WTC11 (cell line): ENCODE data around the gene APOBEC4. TPM values are rescaled to one million over a fixed set of nuclear protein-coding genes. Genes with fewer than 3 reads are reported as not detected.

ENCODE experiments used
- ATAC-seq: fragments of 200-7000 bp; cut with Tn5 transposase; 2 replicates; pipeline ENCODE4 v1.10.0; 2021; ENCODE audit warnings: mild to moderate bottlenecking, moderate library complexity
- CTCF ChIA-PET: fragments of 300-600 bp; sonication (Branson Sonifier 250); formaldehyde crosslinking; loops from one replicate; lab custom pipeline; 2021; ENCODE audit warnings: antibody characterized with exemption; lab: Charles Lee
- POLR2A ChIA-PET: fragments of 350-600 bp; sonication (Branson Sonifier 250); formaldehyde crosslinking; loops from one replicate; lab custom pipeline; 2021; ENCODE audit warnings: antibody characterized with exemption; lab: Charles Lee
- DNase-seq: peaks from one replicate; pipeline ENCODE4 v3.0.0; 2021; ENCODE audit warnings: low spot score
- H3K27ac Mint-ChIP-seq: 2 replicates; pipeline ENCODE4 v1.8.0; 2021; ENCODE audit warnings: mixed read lengths
- H3K27me3 Mint-ChIP-seq: 2 replicates; pipeline ENCODE4 v1.8.0; 2021; ENCODE audit warnings: low read depth, mild to moderate bottlenecking, moderate library complexity, mixed read lengths
- H3K36me3 Mint-ChIP-seq: 2 replicates; pipeline ENCODE4 v1.8.0; 2021; ENCODE audit warnings: mixed read lengths
- H3K4me1 Mint-ChIP-seq: 2 replicates; pipeline ENCODE4 v1.8.0; 2022; ENCODE audit warnings: mixed read lengths
- H3K4me3 Mint-ChIP-seq: 2 replicates; pipeline ENCODE4 v1.8.0; 2021; ENCODE audit warnings: mild to moderate bottlenecking, moderate library complexity, mixed read lengths
- H3K9me3 Mint-ChIP-seq: 2 replicates; pipeline ENCODE4 v1.8.0; 2021; ENCODE audit warnings: mixed read lengths
- MYBL2 ChIP-seq: sonication (generic); formaldehyde crosslinking; IDR thresholded peaks from 2 replicates; pipeline ENCODE4 v1.8.1; 2023; ENCODE audit warnings: mild to moderate bottlenecking, moderate library complexity, missing genetic modification reagents
- total RNA-seq: library from RNA; stranded (reverse); gene quantifications from 3 replicates; pipeline ENCODE4 v1.2.3, GENCODE V29; 2021
- TF ChIP-seq, protein P1 (sequence below): sonication (generic); formaldehyde crosslinking; conservative IDR thresholded peaks from 2 replicates; pipeline ENCODE4 v1.8.1; 2023; ENCODE audit warnings: mild to moderate bottlenecking, low read depth, missing genetic modification reagents, moderate library complexity
- TF ChIP-seq, protein P2 (sequence below): sonication (generic); formaldehyde crosslinking; IDR thresholded peaks from 2 replicates; pipeline ENCODE4 v1.8.0; 2022; ENCODE audit warnings: mild to moderate bottlenecking, missing genetic modification reagents

APOBEC4 gene
- total RNA-seq, 1 experiment from 2014 or later = not detected

DNA sequence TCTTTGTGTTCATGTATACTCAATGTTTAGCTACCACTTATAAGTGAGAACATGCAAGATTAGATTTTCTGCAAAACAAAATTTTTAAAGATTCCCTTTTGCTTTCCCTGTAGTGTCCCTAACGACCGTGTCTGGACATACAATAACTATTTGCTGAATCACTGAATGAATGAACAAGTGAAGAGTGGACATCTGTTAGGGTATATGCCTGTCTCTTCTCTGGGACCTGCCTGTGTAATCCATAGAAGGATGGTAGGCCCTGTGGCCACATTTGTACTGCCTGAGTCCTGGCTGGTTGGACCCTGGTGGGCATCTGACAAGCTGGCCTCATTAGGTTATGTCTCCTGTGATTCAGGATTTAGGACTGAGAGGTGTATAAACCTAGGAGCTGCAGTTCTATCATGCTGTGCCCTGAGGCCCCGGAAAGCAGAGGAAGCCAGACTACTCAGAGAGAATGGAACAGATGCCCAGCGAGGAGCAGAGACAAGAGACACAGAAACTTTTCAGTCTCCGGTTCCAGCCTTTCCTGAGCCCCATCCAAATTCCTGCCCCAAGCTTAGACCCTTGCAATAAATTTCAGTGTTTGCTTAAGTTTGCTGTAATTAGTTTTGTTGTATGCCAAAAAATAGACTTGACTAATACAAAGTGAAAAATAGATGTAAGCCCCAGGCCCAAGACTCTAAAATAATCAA lies 55.3 kb downstream of the APOBEC4 start (continued):
- TF ChIP-seq, protein P1, sequence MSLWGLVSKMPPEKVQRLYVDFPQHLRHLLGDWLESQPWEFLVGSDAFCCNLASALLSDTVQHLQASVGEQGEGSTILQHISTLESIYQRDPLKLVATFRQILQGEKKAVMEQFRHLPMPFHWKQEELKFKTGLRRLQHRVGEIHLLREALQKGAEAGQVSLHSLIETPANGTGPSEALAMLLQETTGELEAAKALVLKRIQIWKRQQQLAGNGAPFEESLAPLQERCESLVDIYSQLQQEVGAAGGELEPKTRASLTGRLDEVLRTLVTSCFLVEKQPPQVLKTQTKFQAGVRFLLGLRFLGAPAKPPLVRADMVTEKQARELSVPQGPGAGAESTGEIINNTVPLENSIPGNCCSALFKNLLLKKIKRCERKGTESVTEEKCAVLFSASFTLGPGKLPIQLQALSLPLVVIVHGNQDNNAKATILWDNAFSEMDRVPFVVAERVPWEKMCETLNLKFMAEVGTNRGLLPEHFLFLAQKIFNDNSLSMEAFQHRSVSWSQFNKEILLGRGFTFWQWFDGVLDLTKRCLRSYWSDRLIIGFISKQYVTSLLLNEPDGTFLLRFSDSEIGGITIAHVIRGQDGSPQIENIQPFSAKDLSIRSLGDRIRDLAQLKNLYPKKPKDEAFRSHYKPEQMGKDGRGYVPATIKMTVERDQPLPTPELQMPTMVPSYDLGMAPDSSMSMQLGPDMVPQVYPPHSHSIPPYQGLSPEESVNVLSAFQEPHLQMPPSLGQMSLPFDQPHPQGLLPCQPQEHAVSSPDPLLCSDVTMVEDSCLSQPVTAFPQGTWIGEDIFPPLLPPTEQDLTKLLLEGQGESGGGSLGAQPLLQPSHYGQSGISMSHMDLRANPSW (CRISPR knock-in tag) = no peak
- TF ChIP-seq MYBL2 (CRISPR knock-in tag) = no peak
- TF ChIP-seq, all 79 proteins: peak for 0

DNA sequence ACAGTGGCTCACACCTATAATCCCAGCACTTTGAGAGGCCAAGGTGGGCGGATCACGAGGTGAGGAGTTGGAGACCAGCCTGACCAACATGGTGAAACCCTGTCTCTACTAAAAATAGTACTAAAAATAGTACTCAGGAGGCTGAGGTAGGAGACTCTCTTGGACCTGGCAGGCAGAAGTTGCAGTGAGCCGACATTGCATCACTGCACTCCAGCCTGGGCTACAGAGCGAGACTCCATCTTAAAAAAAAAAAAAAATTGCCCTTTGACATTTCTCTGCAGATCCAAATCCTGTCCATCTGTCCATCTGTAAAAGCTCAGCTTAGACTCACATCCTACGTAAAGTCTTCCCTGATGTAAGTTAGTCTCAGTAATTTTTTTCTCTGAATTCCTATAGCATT lies 56.6 kb downstream of the APOBEC4 start:
- ChIA-PET POLR2A (no interaction called here), CTCF (no interaction called here)
- Mint-ChIP-seq H3K9me3 (no peaks in the 10 kb centered on the region), H3K36me3 (no peaks in the 10 kb centered on the region), H3K27ac (no peak overlapping the region), H3K4me1 (peaks cover 13% of the 10 kb centered on the region), H3K4me3 (no peak overlapping the region), H3K27me3 (no peaks in the 10 kb centered on the region)
- DNase-seq (no peak), ATAC-seq (no peak)
- TF ChIP-seq, protein P2, sequence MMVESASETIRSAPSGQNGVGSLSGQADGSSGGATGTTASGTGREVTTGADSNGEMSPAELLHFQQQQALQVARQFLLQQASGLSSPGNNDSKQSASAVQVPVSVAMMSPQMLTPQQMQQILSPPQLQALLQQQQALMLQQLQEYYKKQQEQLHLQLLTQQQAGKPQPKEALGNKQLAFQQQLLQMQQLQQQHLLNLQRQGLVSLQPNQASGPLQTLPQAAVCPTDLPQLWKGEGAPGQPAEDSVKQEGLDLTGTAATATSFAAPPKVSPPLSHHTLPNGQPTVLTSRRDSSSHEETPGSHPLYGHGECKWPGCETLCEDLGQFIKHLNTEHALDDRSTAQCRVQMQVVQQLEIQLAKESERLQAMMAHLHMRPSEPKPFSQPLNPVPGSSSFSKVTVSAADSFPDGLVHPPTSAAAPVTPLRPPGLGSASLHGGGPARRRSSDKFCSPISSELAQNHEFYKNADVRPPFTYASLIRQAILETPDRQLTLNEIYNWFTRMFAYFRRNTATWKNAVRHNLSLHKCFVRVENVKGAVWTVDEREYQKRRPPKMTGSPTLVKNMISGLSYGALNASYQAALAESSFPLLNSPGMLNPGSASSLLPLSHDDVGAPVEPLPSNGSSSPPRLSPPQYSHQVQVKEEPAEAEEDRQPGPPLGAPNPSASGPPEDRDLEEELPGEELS (CRISPR knock-in tag) = no peak

Other genes starting within 250 kb of the APOBEC4 start
- gene NMNAT2, start 234.9 kb downstream of the APOBEC4 start, total RNA-seq = 8.8 to 10.5 TPM (median 8.9 TPM) in 3 replicates
- 52.3 to 58.2 TPM (median 57.8 TPM) in 3 replicates for gene SMG7, start 180.8 kb downstream of the APOBEC4 start, total RNA-seq
- 0.25 to 0.52 TPM (median 0.41 TPM) in 3 replicates for gene NCF2, start 62.9 kb downstream of the APOBEC4 start, total RNA-seq
- gene ARPC5, start 17.5 kb downstream of the APOBEC4 start, total RNA-seq = 51.7 to 60.9 TPM (median 56.8 TPM) in 3 replicates
- 1.3 to 1.5 TPM (median 1.3 TPM) in 3 replicates for gene RGL1, start 151.8 kb upstream of the APOBEC4 start, total RNA-seq